ENCODE data around the gene CPNE9.
"Not testable (repeated sequence)": the region's sequence is repeated elsewhere in the genome, so short reads cannot be mapped to it uniquely, and the experiment has no call there.

Gene CPNE9

DNA sequence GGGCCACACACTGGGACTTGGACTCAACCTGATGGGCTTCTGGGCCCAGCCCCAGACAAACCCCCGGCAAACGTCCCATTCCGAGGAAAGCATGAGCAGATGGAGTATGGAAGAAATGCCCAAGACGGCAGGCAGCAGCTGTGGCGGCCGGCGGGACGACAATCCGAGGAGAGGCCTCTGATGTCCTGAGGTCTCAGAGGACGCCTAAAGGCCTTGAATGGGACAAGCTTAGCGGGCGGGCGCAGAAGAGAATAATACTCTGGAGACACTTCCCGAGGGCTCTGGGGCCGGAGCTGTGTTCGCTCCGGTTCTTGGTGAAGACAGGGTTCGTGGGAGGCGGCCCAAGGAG is 45.6 kb downstream of the CPNE9 start:
- no peak for DNase-seq

DNA sequence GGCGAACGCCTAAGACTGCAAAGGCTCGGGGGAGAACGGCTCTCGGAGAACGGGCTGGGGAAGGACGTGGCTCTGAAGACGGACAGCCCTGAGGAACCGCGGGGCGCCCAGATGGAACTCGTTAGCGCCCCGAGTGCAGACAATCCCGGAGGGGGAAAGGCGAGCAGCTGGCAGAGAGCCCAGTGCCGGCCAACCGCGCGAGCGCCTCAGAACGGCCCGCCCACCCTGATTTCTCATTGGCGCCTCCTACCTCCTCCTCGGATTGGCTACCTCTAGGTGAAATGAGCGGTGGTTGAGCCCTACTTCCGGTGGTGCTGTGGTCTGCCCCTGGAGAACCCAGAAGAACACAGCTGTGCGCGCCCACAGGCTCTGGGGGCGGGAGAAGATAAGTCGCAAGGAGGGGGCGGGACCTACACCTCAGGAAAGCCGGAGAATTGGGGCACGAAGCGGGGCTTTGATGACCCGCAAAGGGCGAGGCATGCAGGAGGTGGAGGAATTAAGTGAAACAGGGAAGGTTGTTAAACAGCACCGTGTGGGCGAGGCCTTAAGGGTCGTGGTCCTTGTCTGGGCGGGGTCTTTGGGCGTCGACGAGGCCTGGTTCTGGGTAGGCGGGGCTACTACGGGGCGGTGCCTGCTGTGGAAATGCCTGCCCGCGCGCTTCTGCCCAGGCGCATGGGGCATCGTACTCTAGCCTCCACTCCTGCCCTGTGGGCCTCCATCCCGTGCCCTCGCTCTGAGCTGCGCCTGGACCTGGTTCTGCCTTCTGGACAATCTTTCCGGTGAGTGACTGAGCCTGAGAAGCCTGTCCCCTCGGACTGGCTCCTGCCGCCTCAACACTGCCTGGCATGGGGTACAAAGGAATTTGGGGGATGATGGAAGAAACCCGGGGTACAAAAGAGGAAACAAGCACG is 46.3 kb downstream of the CPNE9 start, which contains the start of gene OGG1:
OGG1 (plus strand) TSS at position 308 of the 911 bp plus-strand sequence; CDS start at position 643, 335 bp downstream.
- peak; percentile 100 for DNase-seq

DNA sequence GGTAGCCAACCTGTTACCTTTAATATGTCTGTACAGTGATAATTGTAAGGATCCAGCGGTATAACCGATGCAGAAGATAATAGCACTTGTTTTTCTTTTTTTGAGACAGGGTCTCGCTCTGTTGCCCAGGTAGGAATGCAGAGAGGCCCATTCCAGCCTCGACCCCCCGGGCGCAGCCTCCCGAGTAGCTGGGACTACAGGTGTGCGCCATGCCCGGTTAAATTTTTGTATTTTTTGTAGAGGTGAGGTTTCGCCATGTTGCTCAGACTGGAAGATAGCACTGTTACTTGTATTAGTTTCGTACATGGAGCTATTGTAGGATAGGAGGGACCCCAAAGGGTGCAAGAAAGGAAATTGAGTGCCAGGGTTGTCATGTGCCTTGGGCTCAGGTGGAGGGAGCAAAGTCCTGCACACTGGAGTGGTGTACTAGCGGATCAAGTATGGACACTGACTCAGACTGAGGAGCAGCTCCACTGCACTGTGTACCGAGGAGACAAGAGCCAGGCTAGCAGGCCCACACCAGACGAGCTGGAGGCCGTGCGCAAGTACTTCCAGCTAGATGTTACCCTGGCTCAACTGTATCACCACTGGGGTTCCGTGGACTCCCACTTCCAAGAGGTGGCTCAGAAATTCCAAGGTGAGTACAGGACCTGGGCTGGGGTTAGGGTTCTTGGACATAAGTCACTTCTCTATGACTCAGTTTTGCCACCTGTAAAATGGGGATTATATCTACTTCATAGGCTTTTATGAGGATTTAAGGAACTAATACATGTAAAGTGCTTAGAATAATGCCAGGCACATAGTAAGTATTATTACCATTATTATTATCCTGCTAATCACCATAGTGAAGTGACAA is 47.2 kb downstream of the CPNE9 start:
- DNase-seq = peak; percentile 34

DNA sequence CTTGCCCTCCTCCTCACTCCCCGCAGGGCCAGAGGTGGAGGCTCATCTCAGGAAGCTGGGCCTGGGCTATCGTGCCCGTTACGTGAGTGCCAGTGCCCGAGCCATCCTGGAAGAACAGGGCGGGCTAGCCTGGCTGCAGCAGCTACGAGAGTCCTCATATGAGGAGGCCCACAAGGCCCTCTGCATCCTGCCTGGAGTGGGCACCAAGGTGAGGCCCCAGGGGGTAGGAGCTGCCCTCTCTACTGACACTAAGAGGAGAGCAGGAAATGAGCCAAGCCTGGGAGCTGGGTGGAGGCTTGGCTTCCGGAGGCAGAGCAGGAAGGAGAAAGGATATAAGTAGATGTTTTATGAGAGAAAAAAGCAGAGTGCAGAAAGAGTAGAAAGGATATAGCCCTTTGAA is 51.0 kb downstream of the CPNE9 start:
- DNase-seq = no peak

DNA sequence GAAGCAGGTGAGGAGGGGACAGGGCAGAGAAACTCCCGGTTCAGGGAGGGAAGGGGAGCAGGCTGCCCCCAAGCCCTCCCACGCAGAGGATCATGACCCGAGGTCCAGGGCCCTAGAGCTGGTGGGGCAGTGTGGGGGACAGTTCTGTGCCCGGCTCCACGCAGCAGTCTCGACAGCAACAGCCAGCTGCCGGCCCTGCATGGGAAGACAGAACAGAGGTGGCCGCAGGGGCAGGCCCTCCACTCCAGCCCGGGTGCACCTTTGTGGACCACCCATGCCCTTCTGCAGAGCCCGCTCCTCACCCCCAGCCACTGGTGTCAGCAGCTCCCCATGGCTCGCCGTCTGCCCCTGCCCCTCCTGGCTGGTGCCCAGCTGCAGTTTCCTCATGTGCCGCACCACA is 53.8 kb downstream of the CPNE9 start:
- DNase-seq = no peak

DNA sequence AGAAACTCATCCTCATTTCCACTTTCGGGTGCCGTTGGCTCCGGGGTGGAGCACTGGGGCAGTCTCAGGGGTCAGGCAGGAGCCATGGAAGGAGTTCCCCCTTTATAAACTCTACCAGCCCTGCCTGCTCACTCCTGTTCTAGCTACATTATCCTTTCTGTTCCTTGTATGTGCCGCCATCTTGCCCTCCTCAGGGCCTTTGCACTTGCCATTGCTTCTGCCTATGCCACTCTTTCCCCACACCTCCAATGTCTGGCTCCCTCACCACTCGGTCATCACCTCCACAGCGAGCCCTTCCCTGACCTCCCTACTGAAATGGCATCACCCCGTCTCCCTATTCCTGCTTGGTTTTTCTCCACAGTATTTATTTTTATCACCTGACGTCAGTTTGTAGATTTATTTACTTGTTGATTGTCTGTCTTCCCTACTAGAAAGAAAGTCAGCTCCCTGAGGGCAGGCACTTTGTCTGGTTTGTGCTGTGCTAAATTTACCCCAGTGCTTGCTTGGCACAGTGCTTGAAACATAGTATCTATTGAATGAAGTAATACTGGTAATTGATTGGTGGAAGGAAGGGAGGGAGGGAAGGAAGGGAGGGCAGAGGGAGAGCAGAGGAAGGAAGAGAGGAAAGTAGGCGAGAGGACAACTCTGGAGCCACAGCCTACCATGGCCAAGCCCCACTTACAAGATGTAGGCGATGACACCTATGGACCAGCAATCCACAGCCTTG is 57.3 kb downstream of the CPNE9 start:
- DNase-seq = no peak

DNA sequence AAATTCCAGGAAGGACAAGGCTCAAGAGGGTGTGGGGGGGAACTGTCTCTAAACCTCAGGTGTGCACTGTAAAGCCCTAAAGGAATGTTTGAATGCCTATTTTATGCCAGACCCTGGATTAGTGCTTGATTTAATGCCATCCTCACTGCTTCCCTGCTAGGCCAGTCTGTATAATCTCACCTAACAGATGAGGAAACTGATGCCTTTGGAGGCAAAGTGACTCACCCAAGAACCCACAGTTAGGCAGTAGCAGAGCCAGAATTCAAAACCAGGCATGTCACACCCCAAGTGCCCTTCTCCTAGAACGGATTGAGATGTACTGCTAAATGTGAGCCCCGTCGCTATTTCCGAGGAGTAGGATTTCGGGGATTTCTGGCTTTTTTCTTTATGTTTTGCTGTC is 58.3 kb downstream of the CPNE9 start:
- no peak for DNase-seq

DNA sequence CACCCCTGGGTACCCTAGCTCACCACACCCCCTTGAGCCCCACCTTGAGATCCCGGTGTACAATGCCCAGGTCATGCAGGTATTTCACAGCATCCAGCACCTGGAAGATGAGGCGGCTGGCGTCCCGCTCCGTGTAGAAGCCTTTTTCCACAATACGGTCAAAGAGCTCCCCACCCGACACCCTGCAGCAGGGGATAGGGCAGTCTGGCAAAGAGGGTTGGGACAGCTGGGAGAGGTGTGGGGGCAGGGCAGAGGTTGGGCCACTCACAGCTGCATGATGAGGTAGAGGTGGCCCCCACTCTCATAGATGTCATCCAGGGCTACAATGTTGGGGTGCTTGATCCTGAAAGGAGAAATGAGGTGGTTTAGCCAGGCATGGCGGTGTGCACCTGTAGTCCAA is 59.2 kb downstream of the CPNE9 start:
- DNase-seq = no peak

DNA sequence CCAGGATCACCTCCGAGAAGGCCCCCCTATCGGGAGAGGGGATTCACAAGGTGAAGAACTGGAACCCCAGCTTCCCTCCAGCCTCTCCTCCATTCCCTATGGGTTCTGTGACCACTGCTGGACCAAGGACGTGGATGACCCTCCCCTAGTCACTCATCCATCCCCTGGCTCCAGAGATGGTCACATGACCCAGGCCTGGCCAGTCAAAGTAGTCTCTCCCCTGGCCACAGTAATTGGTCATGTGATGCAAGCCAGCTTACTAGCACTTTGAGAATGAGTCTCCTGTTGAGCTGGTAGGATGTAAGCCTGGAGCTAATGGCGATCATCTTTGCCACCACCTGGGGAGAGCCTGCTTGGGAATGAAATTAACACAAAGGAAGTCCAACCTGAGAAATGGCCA is 62.2 kb downstream of the CPNE9 start:
- DNase-seq = no peak

DNA sequence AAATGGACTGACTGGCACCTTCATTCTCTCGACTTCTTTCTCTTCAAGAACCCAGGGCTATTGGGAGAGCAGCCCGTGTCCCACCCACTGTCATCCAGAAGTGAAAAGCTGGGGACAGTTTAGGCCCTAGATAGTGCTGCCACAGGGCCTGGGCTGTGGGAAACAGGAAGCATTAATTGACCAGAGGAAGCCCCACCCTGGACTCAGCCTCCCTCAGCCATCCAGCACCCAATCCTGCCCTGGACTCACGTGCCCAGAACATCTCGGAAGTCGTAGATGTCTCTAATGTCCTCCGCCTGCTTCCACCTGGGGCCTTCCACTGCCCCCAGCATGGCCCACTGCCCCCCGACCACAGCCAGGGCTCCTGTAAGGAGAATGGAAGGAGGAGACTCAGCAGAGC is 63.8 kb downstream of the CPNE9 start:
- peak; percentile 33 for DNase-seq

DNA sequence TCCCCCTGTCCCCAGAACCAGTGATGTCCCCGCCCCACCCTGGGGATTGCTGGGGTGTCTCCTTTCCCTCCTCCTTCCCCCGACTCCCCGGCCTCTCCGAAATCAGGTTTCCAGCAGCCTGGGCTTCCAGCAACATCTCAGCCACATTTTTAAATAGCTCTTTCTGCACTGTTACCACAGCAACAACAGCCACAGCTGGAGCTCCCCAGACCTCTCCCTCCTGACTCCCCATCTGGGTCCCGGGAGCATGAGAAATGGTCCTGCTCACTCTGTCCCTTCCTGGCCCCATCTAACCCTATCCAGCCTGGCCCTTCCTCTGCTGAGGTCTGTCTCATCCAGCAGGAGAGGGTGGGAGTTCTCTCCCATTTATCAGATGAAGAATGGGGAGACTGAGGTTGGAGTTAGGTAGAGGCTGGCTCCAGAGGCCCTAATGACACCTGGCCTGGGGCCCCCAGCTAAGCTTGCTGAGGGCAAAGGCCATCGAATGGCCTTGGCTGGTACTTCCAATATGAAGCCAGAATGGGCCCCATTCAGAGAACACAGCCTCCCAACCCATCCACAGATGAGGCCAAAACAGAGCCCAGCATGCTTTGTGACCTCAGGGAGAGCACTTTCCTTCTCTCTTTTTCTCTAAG is 64.6 kb downstream of the CPNE9 start:
- DNase-seq = no peak

DNA sequence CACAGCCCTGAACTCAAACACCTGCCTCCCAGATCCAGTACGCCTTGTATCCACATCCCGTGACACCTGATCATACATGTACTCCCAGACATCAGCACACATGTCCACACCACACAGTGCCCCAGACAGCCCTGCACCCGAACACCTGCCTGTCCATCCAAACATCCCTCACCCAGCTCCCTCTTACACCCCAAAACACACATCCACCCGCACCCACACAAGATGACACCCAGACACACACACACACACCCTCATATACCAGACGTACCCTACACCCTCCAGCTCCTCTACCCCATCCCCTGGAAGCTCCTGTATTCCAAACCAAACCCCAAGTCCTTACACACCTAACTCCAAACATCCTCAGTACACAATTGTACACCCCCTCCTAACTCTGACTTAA is 65.4 kb downstream of the CPNE9 start:
- no peak for DNase-seq

DNA sequence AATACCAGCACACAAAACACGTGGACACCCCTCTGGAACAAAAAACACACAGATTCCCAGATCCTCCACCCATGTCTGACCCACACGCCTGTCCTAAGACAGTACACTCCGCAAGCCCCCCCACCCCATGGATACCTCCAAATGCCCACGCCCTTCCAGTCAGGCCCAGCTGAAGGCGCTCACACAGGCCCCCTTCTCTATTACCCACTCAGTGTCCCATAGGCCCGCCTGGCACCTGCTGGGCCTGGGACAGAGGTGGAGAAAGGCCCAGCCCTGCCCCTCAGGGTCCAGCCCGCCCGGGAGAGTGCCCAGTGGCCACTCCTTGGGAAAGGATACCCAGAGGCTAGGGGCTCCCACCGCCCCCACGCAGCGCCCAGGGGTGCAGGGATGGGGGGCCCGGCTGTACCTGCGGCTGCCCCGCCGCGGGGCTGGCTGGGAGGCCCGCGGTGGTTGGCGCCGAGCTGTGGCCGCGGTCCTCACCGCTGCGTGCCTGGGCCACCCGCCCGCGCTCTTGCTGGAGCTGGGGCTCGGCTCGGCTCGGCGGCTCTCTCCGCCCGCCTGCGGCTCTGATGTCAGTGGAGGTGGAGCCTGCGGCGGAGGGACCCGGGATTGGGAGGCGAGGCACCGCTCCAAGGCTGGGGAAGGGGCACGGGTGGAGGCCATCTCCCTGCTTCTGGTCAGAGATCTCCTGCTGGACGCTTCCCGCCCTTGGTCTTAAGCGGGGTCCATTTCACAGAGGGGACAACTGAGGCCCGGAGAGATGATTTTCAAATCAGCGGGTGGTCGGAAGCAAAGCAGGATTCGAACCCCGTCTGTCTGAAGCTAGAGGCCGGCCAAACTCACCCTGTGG is 66.0 kb downstream of the CPNE9 start, which contains the start of gene CAMK1:
CAMK1 (minus strand) TSS at position 522 of the 850 bp plus-strand sequence. CDS start 2,198 bp downstream, outside the sequence.
- DNase-seq = peak; percentile 75

DNA sequence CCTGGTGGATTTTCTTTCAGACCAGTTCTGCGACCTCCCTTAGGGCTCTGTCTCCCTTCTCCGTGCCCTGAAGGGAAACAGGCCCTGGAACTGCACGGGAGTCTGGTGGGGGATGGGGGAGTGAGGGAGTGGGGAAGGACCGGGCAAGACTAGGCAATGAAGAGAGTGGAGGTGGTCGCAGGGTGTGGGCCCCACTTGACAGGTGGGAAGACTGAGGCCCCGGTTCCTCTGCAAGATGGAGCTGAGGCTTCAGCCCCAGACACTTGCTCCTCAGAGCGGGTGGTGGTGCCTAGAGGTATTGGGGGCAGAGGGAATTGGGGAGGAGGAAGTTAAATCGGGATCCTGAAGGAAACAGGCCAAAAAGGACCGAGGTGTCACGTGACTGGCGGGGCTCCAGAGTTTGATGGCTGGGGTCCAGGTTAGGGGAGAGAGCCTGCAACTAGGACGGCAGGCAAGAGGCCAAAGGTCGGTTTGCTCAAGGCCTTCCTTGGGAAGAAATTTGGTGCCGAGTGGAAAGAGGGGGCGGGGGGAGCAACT is 66.7 kb downstream of the CPNE9 start:
- DNase-seq = no peak

DNA sequence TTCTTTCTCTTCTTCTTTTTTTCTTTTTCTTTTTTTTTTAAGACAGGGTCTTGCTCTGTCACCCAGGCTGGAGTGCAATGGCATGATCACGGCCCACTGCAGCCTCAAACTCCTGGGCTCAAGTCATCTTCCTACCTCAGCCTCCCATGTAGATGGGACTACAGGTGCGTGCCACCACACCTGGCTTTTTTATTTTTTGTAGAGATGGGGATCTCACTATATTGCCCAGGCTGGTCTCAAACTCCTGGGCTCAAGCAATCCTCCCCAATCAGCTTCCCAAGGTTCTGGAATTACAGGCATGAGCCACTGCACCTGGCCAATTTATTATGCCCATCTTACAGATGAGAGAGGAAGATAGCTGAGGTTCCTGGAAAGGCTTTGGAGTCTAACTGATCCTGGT is 67.4 kb downstream of the CPNE9 start:
- DNase-seq = not testable (repeated sequence)

DNA sequence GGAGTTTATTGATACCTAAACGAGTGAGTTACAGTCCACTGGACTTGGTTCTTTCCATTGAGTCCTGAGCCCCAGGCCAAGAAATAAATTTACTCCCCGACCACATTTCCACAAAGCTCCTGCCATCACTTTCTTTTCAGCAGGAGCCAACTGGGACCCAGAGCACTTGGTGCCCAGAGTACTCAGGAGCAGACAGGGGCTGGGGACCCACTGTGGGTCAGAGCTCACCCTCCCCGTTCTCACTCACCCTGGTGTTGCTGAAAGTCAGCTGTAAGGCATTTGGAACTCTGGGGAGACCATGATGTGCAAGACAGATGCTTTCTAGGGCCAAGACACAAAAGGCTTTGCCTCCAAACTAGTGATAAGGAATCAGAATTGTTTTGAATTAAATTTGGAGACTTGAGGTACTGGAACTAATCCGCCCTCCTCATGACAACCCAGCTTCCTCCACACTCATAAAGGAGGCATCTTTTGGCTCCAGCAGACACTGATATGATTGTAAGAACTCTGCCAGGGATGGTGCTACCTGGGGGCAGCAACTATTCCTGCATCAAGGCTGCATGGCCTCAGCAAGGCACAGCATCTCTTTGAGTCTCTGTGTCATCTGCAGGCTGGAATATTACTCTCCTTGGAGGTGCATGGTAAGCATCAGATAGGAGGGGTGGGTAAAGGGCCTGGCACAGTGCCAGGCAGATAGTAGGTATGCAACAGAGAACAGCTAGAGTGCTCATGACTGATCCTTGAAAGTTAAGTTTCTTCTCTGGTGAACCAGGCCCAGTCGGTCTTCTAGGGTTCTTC is 73.5 kb downstream of the CPNE9 start:
- peak; percentile 61 for DNase-seq

DNA sequence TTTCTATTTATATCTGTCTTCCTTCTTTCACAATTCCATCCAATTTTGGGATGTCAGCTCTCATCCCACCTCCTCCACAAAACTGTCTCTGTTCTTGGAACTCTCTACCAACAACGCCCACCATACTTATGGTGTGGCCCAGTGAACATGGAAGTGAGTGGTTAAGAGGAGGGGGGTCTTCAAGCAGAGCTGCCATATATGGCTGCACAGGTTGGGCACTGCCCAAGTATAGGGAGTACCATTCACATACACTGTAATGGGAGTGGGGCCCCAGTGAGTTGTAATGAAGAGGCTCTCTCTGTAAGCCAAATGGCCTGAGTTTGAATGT is 74.0 kb downstream of the CPNE9 start:
- DNase-seq = no peak

DNA sequence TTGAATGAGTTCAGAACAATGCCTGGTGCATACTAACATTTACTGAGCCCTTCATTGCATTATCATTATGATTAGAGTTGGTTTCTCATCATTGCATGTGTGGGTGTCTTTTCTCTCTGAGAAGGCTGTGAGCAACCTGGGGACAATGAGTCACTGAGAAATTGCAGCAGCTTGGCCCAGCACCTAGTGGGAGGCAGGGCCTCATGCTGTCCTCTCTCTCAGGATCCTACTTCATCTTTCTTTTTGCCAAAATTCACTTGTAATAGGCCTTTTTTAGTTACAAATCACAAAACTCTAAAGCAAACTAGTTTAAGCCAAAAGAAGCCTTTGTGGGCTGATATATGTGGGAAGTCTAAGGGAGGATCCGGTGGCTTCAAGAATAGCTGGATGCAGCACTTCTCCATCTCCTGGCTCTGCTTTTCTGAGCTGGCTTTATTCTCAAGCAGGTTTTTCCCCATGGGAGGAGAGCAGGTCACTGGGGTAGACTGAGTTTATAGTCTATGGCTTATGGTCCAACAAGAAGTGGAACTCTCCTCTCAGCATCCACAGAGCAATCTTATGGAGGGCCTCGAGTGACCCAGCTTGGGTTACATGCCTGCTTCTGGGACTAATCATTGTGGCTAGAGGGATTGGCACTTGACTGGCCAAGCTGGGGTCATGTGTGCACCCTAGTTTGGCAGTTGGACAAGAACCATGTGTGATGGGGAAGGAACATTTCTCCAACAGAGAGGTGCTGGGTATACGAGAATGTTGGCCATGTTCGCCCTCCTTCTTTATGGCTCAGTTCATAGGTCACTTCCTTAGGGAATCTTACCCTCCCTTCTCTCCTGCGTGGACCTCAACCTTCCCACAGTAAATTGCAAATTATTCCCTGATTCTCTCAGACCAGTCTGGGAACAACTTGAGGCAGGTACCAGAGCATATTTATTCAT is 74.8 kb downstream of the CPNE9 start:
- DNase-seq = no peak

DNA sequence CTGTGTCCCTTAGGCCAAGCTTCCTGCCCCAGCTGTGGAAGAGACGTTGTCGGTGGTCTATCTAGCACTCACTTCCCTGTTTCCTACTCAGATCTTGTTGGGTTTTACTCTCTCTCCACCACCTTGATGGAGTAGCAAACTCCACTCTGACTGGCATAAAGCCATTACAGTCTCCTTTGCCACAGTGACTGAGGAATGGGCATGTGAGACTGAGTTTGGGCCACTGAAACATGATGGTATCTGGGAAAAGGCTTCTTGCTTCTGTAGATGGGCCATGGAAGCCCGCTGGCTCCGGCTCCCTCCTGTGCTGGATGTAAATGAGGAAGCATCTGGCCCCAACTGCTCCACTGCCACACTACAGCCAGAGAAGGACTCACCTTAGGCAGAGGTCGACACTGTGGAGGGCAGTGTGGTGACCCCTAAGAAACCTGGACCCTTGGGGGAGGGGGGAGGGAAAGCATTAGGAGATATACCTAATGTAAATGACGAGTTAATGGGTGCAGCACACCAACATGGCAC is 75.5 kb downstream of the CPNE9 start:
- no peak for DNase-seq

Data from hematopoietic multipotent progenitor cell treated with erythropoietin and hydrocortisone succinate and interleukin-3 and kit ligand, for 6 days (in vitro differentiated cells).